Measurements from ENCODE around the gene ERCC6L2.

DNA sequence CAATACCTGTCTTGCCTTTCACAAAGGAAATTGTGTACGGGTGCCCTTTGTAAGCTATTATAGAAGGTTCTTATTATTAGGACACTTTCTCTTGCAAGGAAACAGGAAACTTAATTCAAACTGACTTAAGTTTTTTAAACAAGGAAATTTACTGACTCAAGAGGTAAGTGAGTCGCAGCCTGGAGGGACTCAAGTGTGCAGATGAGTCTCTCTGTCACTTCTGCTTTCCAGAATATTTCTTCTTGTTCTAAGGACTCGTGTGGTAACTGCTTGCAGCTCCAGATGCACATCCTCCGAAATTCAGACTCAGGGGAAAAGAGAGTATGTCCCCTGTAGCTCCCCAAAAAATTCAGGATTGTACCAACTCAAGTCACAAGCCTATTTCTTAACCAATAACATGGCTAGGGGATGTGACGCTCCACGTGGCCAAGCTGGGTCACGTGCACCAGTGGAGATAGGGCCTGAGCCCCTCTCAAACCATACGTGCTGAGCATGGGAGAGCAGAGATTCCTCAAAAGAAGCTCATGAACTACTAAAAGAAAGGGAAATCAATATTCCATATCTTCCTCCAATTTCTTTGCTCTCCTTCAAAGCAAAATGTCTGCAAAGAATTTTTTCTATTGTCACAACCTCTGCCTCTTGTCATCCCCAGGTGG lies 49.2 kb upstream of the ERCC6L2 start:
- TF ChIP-seq CHD4 (IDR thresholded peaks at IDR 0.05; ENCODE audit: insufficient read depth, insufficient replicate concordance, low read depth, low read length, poor library complexity, severe bottlenecking) = no peak
- no peak for TF ChIP-seq POLR2A (conservative IDR thresholded peaks at IDR 0.05)
- no peak for TF ChIP-seq EZH2 (IDR thresholded peaks at IDR 0.05; ENCODE audit: borderline replicate concordance, low read depth, low read length)
- TF ChIP-seq CTCF (IDR thresholded peaks at IDR 0.05 in 2 of 3, conservative IDR thresholded peaks at IDR 0.05 in 1 of 3; ENCODE audit: insufficient read depth in 2 of 3, low read depth in 1 of 3, low read length in 3 of 3) = no peak
- no peak for TF ChIP-seq MXI1 (IDR thresholded peaks at IDR 0.05; ENCODE audit: low read depth, low read length)
- no peak for TF ChIP-seq KDM1A (IDR thresholded peaks at IDR 0.05)
- TF ChIP-seq PRMT5 (CRISPR knock-in tag; IDR thresholded peaks at IDR 0.05) = no peak
- TF ChIP-seq, protein P1, sequence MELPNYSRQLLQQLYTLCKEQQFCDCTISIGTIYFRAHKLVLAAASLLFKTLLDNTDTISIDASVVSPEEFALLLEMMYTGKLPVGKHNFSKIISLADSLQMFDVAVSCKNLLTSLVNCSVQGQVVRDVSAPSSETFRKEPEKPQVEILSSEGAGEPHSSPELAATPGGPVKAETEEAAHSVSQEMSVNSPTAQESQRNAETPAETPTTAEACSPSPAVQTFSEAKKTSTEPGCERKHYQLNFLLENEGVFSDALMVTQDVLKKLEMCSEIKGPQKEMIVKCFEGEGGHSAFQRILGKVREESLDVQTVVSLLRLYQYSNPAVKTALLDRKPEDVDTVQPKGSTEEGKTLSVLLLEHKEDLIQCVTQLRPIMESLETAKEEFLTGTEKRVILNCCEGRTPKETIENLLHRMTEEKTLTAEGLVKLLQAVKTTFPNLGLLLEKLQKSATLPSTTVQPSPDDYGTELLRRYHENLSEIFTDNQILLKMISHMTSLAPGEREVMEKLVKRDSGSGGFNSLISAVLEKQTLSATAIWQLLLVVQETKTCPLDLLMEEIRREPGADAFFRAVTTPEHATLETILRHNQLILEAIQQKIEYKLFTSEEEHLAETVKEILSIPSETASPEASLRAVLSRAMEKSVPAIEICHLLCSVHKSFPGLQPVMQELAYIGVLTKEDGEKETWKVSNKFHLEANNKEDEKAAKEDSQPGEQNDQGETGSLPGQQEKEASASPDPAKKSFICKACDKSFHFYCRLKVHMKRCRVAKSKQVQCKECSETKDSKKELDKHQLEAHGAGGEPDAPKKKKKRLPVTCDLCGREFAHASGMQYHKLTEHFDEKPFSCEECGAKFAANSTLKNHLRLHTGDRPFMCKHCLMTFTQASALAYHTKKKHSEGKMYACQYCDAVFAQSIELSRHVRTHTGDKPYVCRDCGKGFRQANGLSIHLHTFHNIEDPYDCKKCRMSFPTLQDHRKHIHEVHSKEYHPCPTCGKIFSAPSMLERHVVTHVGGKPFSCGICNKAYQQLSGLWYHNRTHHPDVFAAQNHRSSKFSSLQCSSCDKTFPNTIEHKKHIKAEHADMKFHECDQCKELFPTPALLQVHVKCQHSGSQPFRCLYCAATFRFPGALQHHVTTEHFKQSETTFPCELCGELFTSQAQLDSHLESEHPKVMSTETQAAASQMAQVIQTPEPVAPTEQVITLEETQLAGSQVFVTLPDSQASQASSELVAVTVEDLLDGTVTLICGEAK (IDR thresholded peaks at IDR 0.05) = no peak
- TF ChIP-seq, protein P1 (CRISPR knock-in tag; IDR thresholded peaks at IDR 0.05) = no peak
- TF ChIP-seq DDX20 (tag; IDR thresholded peaks at IDR 0.05; ENCODE audit: low read depth) = no peak

All from K562 (cell line).